NOMO-1 (cell line): ENCODE results near the gene FIGN.

Source experiments
- DNase-seq, 2 experiments: peaks; one replicate each; lab custom pipeline; 2025; ENCODE audit not compliant: unreplicated experiment in 2 of 2; lab: John Stamatoyannopoulos, UW

FIGN gene, protein sequence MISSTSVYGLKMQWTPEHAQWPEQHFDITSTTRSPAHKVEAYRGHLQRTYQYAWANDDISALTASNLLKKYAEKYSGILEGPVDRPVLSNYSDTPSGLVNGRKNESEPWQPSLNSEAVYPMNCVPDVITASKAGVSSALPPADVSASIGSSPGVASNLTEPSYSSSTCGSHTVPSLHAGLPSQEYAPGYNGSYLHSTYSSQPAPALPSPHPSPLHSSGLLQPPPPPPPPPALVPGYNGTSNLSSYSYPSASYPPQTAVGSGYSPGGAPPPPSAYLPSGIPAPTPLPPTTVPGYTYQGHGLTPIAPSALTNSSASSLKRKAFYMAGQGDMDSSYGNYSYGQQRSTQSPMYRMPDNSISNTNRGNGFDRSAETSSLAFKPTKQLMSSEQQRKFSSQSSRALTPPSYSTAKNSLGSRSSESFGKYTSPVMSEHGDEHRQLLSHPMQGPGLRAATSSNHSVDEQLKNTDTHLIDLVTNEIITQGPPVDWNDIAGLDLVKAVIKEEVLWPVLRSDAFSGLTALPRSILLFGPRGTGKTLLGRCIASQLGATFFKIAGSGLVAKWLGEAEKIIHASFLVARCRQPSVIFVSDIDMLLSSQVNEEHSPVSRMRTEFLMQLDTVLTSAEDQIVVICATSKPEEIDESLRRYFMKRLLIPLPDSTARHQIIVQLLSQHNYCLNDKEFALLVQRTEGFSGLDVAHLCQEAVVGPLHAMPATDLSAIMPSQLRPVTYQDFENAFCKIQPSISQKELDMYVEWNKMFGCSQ

DNA sequence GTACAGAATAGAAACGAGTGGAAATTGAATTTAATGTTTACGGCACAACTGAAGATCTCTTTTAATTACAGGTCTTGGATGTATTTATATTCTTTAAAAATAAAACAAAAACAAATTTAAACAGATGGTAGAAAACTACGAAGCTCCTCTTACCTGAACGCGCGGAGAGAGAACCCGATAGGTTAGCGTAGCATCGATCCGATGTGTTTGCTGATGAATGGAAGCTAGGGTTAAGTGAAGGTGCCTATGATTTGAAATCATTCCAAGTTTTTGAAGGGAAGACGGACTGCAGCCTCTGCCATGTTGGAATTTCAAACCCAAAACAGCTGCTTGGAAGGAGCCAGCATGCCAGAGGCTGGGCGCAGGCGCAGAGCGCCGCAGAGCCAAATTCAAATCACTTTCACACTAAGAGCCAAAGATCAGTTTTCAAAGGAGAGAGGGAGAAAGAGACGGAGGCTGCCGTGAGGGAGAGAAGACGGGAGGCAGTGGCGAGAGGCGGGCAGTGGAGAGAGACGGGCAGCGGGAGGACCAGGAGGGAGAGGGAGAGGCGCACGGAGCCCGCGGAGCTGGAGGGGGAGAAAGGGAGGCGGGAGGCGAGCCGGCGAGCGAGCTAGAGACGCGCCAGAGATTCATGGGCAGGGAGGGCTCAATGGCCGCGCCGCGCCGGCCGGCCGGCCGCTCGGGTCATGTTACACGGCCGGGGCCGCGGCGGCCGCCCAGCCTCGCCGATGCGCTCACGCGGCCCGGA lies at the start of gene FIGN:
FIGN (minus strand) TSS at position 324 of the 748 bp plus-strand sequence. CDS start 1,081 bp downstream, outside the sequence.
- no peak for DNase-seq

DNA sequence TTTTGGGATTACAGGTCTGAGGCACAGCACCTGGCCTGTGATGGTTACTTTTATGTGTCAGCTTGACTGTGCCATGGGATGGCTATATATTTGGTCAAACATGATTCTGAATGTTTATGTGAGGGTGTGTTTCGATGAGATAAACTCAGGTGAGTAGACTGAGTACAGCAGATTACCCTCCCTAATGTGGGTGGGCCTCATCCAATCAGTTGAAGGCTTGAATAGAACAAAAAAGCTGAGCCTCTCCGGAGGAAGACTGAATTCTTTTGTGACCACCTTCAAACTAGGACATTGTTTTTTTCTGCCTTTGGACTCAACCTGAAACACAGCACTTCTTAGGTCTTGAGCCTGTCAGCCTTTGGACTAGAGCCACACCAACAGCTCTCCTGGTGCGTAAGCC lies 49.4 kb upstream of the FIGN start:
- DNase-seq: no peak

DNA sequence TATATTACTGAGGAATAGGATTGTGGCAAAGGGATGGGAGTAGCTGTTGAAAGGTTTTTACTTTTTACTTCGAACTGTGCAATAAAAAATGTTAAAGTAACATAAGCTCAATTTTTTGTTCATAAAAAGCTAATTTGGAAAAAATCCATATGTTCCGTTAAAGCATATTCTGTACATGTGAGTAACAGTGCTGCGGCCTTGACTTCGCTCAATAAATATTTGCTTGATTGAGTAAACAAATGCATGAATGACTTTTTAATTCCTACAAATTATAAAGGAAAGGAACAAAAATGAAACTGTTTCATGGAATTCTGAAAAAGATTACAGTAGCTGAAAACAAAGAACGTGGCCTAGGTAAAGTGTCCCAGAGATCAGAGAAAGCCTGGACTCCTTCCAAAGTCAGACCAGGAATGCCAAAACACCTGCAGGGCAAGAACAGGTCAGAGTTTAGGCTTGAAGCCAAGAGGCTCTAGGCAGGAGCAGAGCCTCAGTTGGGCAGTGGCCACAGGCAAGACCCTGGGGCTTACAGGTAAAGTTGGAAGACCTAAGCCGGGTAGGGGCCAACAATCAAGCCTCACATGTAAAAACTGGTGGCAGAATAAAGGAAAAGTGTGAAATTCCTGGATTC lies 44.3 kb upstream of the FIGN start:
- DNase-seq: no peak

DNA sequence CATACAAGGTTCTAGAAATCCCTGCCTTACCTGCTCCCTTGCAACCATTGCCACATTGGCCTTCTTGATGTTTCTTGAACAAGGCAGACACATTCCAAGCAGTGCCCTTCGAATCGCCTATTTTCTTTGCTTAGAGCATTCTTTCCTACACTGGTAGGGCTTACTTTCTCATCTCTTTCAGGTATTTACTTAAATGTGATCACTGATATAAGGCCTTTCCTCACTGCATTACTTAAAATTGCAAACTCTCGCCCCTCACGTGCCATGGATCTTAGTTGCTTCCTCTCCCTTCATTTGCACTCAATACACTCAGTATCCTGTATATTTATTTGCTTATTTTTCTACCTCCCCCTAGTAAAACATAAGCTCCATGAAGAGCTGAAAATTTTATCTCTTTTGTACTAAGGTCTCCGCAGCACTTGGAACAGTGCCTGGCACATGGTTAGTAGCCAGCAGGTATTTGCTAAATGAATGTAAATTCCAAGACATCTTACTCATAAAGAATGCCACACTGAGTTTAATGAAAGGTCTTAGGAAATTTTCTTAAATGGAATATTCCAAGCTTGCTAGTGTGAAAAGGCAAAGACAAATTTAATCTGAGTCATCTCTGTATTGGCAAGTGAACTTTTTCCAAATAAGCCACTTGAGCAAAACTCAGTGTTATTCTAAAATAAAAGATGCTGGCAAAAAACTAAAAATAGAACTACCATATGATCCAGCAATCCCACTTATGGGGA lies 42.4 kb upstream of the FIGN start:
- no peak for DNase-seq

DNA sequence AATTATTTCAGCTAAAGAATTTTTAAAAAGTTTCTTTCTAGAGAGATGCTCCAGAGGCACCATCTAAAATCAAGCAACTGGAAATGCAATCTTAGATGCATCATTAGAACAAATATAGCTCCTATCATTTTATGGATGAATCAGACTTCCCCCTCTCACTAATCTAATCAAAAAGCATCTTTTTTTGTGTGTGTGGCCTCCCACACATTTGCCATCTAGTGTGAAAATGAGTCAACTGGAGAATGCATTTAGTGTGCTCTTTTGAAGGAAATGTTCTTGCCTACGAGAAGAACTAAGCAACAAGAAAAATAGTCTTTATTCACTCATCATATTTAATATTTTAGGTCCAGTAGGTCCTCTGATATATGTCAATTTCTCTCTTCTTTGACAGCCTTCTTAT lies 39.5 kb upstream of the FIGN start:
- no peak for DNase-seq

DNA sequence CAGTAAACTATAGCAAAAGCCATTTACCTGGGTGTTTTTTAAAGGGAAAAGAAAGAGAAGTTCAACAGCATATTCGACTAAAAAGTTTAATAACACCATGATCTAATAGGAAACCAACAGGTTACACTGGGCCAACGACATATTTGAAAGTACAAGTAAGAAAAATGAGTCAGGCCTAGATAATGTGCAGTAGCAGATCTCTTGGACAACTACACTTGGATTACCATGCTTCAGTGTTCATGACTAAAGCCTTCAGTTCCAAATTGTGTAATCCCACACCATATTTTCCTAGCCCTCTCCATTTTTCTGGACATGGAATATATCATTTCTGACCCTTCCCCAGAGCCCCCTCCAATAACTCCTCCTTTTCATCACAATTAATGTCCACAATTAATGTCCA lies 39.1 kb upstream of the FIGN start:
- DNase-seq: no peak

DNA sequence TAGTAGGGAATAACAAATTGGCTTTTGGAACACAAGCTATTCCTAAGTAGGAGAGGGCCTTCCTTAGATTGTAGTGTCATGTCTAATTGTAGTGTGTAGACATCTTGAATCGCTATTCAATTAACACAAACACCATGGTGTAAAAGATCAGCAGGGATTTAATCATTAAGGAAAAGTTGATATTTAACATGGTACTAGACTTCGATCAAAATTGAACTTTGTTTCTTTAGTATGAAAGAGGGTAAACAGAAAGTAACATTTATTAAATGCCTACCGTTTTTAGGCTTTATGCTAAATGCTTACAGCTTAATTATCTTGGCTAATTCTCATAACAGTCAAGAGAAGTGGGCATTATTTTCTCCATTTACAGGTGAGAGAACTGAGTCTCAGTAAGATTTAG lies 37.5 kb upstream of the FIGN start:
- DNase-seq: no peak

DNA sequence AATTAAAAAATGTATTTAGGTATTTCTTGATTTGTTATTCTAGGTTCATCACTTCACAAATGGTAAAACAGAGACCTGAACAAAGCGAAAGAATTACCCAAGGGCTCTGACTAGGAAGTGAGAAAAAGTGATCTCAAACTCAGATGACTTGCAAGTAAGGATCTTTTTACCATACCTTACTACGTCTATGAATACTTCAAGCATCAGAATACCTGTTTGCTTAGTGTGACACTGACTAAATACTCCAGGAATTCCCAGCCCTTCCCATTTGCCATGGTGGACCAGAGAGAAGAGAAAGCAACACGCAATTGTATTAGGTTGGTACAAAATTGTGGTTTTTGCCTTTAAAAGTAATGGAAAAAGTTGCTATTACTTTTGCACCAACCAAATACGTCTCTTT lies 35.8 kb upstream of the FIGN start:
- DNase-seq: no peak

DNA sequence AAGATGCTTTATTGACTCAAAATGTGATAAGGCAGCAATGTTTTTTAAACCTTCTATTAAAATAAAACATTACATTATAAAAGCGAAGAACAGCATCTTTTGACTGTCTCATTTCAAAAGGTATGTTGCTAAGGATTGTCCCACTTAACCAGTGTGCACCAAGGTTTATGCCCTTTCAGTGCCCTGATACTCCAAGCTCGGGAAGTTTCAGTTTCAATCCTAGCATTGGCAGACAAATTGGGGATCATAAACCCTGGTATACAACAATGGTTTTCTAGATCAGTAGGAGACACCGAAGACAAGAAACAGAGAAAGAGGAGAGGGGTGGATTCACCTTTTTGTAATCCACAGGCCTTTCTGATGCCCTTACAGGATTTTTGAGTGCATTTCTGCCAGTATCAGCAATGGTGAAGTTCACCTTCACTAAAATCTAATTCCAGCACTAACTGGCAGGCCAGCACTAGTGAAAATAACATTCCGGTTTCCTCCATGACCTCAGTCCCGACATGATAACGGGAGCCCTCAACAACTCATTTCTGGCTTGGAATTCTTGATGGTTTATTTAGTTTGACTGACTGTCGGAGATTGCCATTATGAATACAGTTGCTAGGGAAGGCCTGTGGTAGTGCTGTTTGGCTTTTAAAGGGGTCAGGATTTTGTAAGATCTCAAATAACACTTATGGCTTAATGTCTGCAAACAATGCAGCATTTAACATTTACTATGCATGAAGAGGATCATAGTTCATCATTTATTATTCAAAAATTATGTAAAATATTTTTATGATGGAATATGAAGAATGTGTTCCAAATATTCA lies 33.3 kb upstream of the FIGN start:
- DNase-seq: no peak

DNA sequence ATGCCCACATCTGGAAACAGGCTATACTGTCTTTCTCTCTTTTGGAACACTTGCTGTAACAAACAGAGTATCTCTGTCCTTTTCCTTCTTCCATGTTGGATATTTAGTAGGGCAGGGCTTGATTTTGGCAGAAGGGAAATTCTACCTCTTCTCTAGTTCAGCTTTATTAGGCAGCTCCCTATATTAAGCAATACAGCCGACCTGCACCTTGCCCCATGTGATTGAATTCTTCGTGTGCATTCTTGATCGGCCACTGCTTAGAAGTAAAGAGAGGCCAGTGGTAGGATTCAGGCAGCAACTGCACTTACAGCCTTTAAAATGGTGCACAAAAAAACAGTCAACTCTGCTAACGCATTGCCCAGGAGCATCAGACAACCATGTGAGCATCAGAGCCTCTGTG lies 31.3 kb upstream of the FIGN start:
- DNase-seq: no peak

DNA sequence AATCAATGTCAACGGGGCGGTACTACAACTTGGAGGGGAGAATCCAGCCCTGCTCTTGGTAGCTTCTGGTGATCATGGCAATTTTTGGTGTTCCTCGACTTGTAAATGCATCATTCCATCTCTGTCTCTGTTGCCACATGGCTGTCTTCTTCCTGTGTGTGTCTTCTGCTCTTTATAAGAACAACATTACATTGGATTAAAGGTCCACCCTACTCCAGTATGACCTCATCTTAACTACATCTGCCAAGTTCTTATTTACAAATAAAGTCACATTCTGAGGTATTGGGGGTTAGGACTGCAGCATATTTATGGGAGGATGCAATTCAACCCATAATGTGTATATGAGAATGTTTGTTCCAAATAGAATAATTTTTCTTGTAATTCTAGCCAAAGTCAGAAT lies 28.8 kb upstream of the FIGN start:
- DNase-seq: no peak

DNA sequence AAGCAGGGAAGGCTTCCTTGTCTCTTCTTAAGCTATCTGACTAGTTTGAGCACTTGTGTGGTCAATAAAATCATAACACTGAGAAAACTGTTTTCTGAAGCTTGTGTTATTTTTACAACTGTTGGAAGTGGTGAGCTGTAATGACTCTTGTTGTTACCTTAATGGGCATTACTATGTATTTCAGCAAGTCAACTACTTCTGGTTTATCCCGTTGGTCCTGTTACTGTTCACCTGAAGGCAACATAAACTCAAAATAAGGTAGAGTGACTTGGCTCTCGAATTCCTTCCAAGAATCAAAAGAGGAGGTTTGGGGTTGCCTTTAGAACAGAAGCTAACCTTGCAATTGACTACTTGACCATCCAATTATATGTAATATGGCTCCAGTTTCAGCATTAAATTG lies 23.2 kb upstream of the FIGN start:
- no peak for DNase-seq

DNA sequence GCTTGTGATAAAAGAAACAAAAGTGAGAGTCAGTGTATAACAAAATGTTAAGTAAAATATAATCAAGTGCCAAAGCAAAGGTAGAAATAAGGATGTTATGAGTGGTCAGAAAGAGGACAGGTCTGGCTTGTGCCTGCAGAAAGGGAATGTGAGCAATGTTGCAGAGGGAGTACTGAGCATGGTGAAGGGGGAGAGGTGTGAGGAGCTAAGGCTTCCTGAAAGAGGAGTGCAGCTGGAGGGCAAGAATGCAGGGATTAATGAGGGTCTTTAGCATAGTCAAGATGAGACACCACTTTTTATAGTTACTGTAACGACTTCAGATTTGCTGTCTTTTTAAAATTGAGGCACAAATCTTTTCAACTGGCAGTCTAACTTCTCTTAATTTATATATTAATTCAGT lies 22.0 kb upstream of the FIGN start:
- DNase-seq: no peak

DNA sequence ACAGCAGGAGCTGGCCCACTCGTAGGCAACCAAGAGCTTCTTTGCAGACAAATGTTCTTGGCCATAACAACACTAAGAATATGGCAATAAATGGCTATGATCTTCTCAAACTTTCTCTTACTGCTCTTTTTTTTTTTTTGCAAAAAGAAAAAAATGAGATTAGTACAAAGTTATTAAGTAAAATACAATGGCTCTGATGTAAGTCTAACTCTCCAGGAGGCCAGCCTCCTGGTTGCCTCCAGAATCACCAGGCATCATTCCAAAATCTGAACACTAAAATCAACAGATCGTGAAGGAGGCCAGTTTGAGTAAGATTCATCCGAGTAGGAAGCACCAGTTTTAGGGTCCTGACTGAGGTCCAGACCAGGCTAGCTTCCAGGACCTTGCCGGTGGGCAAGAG lies 20.8 kb upstream of the FIGN start:
- no peak for DNase-seq

DNA sequence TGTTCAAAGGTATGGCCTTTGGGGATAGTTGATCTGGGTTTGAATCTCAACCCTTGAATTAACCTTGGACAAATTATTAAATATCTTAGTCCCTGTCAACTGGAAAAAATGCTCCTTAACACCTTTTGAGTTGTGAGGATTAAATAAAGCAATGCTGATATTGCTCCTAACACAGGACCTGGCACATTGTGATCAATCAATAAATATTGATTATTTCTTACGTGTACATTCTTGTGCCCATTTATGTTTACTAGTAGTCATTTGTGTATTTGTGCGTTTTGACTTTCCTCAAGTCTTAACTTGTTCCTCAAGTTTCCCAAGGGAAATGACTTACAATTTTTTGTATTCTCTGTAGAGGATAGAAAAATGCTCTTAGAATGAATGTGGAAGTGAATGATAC lies 19.6 kb upstream of the FIGN start:
- no peak for DNase-seq

DNA sequence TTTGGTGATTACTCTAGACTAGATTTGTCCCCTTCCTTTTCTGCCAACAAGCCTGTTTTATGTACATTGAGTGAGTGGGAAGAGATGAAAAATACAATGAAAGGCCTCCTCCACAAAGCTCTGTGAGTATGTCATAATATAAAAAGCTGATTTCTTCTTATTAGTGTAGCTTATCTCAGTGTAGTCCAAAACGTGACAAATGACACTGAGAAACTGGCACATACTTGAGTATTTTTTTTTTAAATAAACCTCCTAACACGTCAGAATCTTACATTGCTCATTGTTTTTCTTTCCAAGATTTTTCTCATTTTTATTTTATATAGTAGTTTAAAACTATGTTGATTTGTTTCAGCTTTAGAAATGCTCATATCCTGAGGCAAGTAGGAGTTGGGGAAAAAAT lies 17.9 kb upstream of the FIGN start:
- no peak for DNase-seq

DNA sequence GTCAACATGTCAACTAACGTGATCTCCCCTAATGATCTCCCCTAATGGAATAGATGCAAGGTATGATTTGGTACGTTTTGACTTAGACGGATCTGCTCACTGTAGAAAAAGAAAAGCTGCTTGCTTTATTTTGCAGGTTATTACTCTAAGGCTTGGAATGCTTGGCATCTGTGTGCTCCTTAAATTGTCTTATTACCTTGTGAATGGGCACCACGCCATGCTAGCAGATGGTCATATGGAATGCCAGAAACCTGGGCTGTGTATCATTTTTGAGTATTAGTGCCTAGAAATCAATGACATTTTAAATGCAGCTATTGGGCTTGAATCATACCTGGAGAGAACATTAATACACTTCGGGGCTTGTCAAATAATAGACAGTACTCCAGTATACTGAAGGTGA lies 16.5 kb upstream of the FIGN start:
- DNase-seq: no peak

DNA sequence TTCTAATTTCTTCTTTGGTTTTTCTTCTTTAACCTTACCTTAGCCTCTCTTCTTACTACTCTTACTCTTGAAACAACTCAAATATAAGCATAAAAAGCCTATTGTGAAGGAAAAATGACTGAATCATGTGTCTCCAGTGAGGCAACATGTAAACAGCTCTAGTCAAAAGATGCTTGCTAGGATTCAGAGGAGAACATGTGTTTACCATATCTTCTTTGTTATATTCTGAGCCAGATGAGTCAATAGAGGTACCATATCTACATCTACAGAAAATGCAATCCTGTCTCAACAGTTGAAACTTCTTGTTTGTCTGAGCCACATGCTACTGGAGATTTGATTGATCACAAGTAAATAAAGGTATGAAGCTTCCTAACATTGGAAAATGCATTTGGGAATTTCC lies 15.9 kb upstream of the FIGN start:
- no peak for DNase-seq

DNA sequence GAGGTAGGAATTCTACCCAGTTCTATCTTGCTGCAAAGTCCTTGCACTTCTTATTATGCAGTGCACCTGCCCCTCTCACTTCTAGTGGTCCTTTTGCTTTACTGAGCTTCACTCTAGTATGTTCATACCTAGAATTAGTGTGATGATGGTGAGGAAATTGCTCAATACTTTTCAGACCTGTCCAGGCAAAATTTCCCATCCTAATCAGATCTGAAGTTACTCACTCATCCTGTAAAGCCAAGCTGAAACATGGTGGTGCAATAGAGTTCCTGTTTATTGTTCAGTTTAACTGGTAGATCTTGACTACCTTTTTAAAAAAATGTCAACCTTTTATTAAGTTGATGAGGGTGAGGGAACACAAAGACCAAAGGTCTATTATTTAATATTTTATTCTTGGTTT lies 12.6 kb upstream of the FIGN start:
- no peak for DNase-seq

DNA sequence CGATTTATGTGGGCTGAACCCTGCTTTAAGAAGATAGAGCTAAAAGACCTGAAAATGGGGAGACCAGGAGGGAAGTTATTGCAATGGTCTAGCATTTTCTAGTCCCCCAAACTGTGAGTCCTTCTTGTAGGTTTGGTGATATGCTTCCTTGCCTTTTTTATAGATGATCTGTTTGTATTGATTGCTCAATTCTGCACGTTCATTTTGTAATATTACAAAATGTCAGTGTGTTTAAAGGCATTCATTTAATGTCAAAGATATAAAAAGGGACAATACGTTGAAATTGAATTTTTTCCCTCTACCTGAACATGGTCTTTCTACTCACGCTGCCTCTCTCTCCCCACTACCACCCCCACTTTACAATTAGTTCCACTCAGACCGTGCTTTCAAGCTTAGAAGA lies 5.6 kb upstream of the FIGN start:
- no peak for DNase-seq
